Measurements from ENCODE around the gene SLC25A3.
"Not testable (repeated sequence)": the region's sequence is repeated elsewhere in the genome, so short reads cannot be mapped to it uniquely, and the experiment has no call there.

SLC25A3 gene

GRCh38 chr12:98594050-98594835 lies 757 bp downstream of the SLC25A3 start:
- H3K27me3 ChIP-seq (ENCODE audit: control insufficient read depth in 1 of 2, insufficient read depth in 2 of 2, low read length in 2 of 2): no peaks in the 10 kb centered on the region
- H3K27ac ChIP-seq (ENCODE audit: low read length): peak overlapping the region; percentile 99
- H3K9ac ChIP-seq (ENCODE audit: low read length in 2 of 2): peak overlapping the region; percentile 95 to 99
- H3K36me3 ChIP-seq (ENCODE audit: control insufficient read depth in 2 of 2, insufficient read depth in 2 of 2, low read length in 2 of 2): peaks cover 9 to 13% of the 10 kb centered on the region in 2 donors
- no peaks in the 10 kb centered on the region for H3K9me3 ChIP-seq (ENCODE audit: control insufficient read depth in 2 of 2, low read length in 2 of 2)
- peak overlapping the region; percentile 91 to 99 for H3K4me3 ChIP-seq (ENCODE audit: low read length in 2 of 2)
- H3K4me1 ChIP-seq (ENCODE audit: control insufficient read depth, insufficient read depth, low read length): peaks cover 4% of the 10 kb centered on the region

- H3K4me3 ChIP-seq (ENCODE audit: low read length in 2 of 2): peak overlapping the region; percentile 91 to 99
Observed at GRCh38 chr12:98595243-98595988, 1.9 kb downstream of the SLC25A3 start.

GRCh38 chr12:98597313-98597712 lies 3.8 kb downstream of the SLC25A3 start:
- H3K27ac ChIP-seq (ENCODE audit: low read length); H3K9ac ChIP-seq (ENCODE audit: low read length in 2 of 2); H3K9me3 ChIP-seq (ENCODE audit: control insufficient read depth in 2 of 2, low read length in 2 of 2); H3K4me3 ChIP-seq (ENCODE audit: low read length in 2 of 2); H3K27me3 ChIP-seq (ENCODE audit: control insufficient read depth in 1 of 2, insufficient read depth in 2 of 2, low read length in 2 of 2); H3K4me1 ChIP-seq (ENCODE audit: control insufficient read depth, insufficient read depth, low read length): not testable (repeated sequence)
- peaks cover 27 to 37% of the 10 kb centered on the region in 2 donors for H3K36me3 ChIP-seq (ENCODE audit: control insufficient read depth in 2 of 2, insufficient read depth in 2 of 2, low read length in 2 of 2)

More at GRCh38 chr12:98595243-98595988, 1.9 kb downstream of the SLC25A3 start:
- H3K36me3 ChIP-seq (ENCODE audit: control insufficient read depth in 2 of 2, insufficient read depth in 2 of 2, low read length in 2 of 2): peaks cover 19 to 23% of the 10 kb centered on the region in 2 donors
- peak overlapping the region; percentile 37 to 95 for H3K9ac ChIP-seq (ENCODE audit: low read length in 2 of 2)
- no peaks in the 10 kb centered on the region for H3K27me3 ChIP-seq (ENCODE audit: control insufficient read depth in 1 of 2, insufficient read depth in 2 of 2, low read length in 2 of 2)
- peaks cover 4% of the 10 kb centered on the region for H3K4me1 ChIP-seq (ENCODE audit: control insufficient read depth, insufficient read depth, low read length)
- H3K9me3 ChIP-seq (ENCODE audit: control insufficient read depth in 2 of 2, low read length in 2 of 2): no peaks in the 10 kb centered on the region
- H3K27ac ChIP-seq (ENCODE audit: low read length): no peak overlapping the region

- Histone ChIP-seq H3K4me3 (ENCODE audit: low read length in 2 of 2) (no peak overlapping the region), H3K27me3 (ENCODE audit: control insufficient read depth in 1 of 2, insufficient read depth in 2 of 2, low read length in 2 of 2) (no peaks in the 10 kb centered on the region), H3K36me3 (ENCODE audit: control insufficient read depth in 2 of 2, insufficient read depth in 2 of 2, low read length in 2 of 2) (peaks cover 42 to 45% of the 10 kb centered on the region in 2 donors), H3K9ac (ENCODE audit: low read length in 2 of 2) (no peak overlapping the region), H3K9me3 (ENCODE audit: control insufficient read depth in 2 of 2, low read length in 2 of 2) (no peaks in the 10 kb centered on the region), H3K4me1 (ENCODE audit: control insufficient read depth, insufficient read depth, low read length) (no peaks in the 10 kb centered on the region), H3K27ac (ENCODE audit: low read length) (no peak overlapping the region)
Observed at GRCh38 chr12:98601924-98602323, 8.4 kb downstream of the SLC25A3 start.

- H3K9me3 ChIP-seq (ENCODE audit: control insufficient read depth in 2 of 2, low read length in 2 of 2): no peaks in the 10 kb centered on the region
- H3K4me3 ChIP-seq (ENCODE audit: low read length in 2 of 2): no peak overlapping the region
- peaks cover 15 to 20% of the 10 kb centered on the region in 2 donors for H3K36me3 ChIP-seq (ENCODE audit: control insufficient read depth in 2 of 2, insufficient read depth in 2 of 2, low read length in 2 of 2)
- H3K27me3 ChIP-seq (ENCODE audit: control insufficient read depth in 1 of 2, insufficient read depth in 2 of 2, low read length in 2 of 2): no peaks in the 10 kb centered on the region
- no peak overlapping the region for H3K27ac ChIP-seq (ENCODE audit: low read length)
- H3K9ac ChIP-seq (ENCODE audit: low read length in 2 of 2): no peak overlapping the region
- no peaks in the 10 kb centered on the region for H3K4me1 ChIP-seq (ENCODE audit: control insufficient read depth, insufficient read depth, low read length)
Observed at GRCh38 chr12:98606359-98606988, 13.0 kb downstream of the SLC25A3 start.

- Histone ChIP-seq H3K4me1 (ENCODE audit: control insufficient read depth, insufficient read depth, low read length) (no peaks in the 10 kb centered on the region), H3K36me3 (ENCODE audit: control insufficient read depth in 2 of 2, insufficient read depth in 2 of 2, low read length in 2 of 2) (no peaks in the 10 kb centered on the region), H3K4me3 (ENCODE audit: low read length in 2 of 2) (no peak overlapping the region), H3K27me3 (ENCODE audit: control insufficient read depth in 1 of 2, insufficient read depth in 2 of 2, low read length in 2 of 2) (no peaks in the 10 kb centered on the region), H3K9ac (ENCODE audit: low read length in 2 of 2) (no peak overlapping the region), H3K9me3 (ENCODE audit: control insufficient read depth in 2 of 2, low read length in 2 of 2) (no peaks in the 10 kb centered on the region), H3K27ac (ENCODE audit: low read length) (no peak overlapping the region)
Observed at GRCh38 chr12:98610596-98610995, 17.1 kb downstream of the SLC25A3 start.

- Histone ChIP-seq H3K27ac (ENCODE audit: low read length) (no peak overlapping the region), H3K36me3 (ENCODE audit: control insufficient read depth in 2 of 2, insufficient read depth in 2 of 2, low read length in 2 of 2) (no peaks in the 10 kb centered on the region), H3K9ac (ENCODE audit: low read length in 2 of 2) (no peak overlapping the region), H3K4me3 (ENCODE audit: low read length in 2 of 2) (no peak overlapping the region), H3K27me3 (ENCODE audit: control insufficient read depth in 1 of 2, insufficient read depth in 2 of 2, low read length in 2 of 2) (no peaks in the 10 kb centered on the region), H3K9me3 (ENCODE audit: control insufficient read depth in 2 of 2, low read length in 2 of 2) (no peaks in the 10 kb centered on the region), H3K4me1 (ENCODE audit: control insufficient read depth, insufficient read depth, low read length) (no peaks in the 10 kb centered on the region)
Observed at GRCh38 chr12:98612696-98613334, 19.3 kb downstream of the SLC25A3 start.

- Histone ChIP-seq H3K4me3 (ENCODE audit: low read length in 2 of 2) (no peak overlapping the region), H3K9me3 (ENCODE audit: control insufficient read depth in 2 of 2, low read length in 2 of 2) (no peaks in the 10 kb centered on the region), H3K9ac (ENCODE audit: low read length in 2 of 2) (no peak overlapping the region), H3K27me3 (ENCODE audit: control insufficient read depth in 1 of 2, insufficient read depth in 2 of 2, low read length in 2 of 2) (no peaks in the 10 kb centered on the region), H3K36me3 (ENCODE audit: control insufficient read depth in 2 of 2, insufficient read depth in 2 of 2, low read length in 2 of 2) (no peaks in the 10 kb centered on the region), H3K4me1 (ENCODE audit: control insufficient read depth, insufficient read depth, low read length) (no peaks in the 10 kb centered on the region), H3K27ac (ENCODE audit: low read length) (no peak overlapping the region)
Observed at GRCh38 chr12:98618952-98619351, 25.5 kb downstream of the SLC25A3 start.

GRCh38 chr12:98635657-98636323 lies 42.3 kb downstream of the SLC25A3 start:
- peaks cover 0 to 3% of the 10 kb centered on the region in 2 donors for H3K36me3 ChIP-seq (ENCODE audit: control insufficient read depth in 2 of 2, insufficient read depth in 2 of 2, low read length in 2 of 2)
- no peaks in the 10 kb centered on the region for H3K27me3 ChIP-seq (ENCODE audit: control insufficient read depth in 1 of 2, insufficient read depth in 2 of 2, low read length in 2 of 2)
- H3K9me3 ChIP-seq (ENCODE audit: control insufficient read depth in 2 of 2, low read length in 2 of 2): no peaks in the 10 kb centered on the region
- no peak overlapping the region for H3K4me3 ChIP-seq (ENCODE audit: low read length in 2 of 2)
- H3K4me1 ChIP-seq (ENCODE audit: control insufficient read depth, insufficient read depth, low read length): no peaks in the 10 kb centered on the region
- no peak overlapping the region for H3K27ac ChIP-seq (ENCODE audit: low read length)
- no peak overlapping the region for H3K9ac ChIP-seq (ENCODE audit: low read length in 2 of 2)

- Histone ChIP-seq H3K9ac (ENCODE audit: low read length in 2 of 2) (no peak overlapping the region), H3K27ac (ENCODE audit: low read length) (no peak overlapping the region), H3K36me3 (ENCODE audit: control insufficient read depth in 2 of 2, insufficient read depth in 2 of 2, low read length in 2 of 2) (peaks cover 0 to 3% of the 10 kb centered on the region in 2 donors), H3K4me1 (ENCODE audit: control insufficient read depth, insufficient read depth, low read length) (no peaks in the 10 kb centered on the region), H3K27me3 (ENCODE audit: control insufficient read depth in 1 of 2, insufficient read depth in 2 of 2, low read length in 2 of 2) (no peaks in the 10 kb centered on the region), H3K9me3 (ENCODE audit: control insufficient read depth in 2 of 2, low read length in 2 of 2) (no peaks in the 10 kb centered on the region), H3K4me3 (ENCODE audit: low read length in 2 of 2) (no peak overlapping the region)
Observed at GRCh38 chr12:98637068-98637467, 43.6 kb downstream of the SLC25A3 start.

All from stomach smooth muscle (tissue), 2 donors.